GM19035 (cell line): Measurements from ENCODE around the gene PAX6.

Experiments used
- ATAC-seq: cut with Tn5 transposase; IDR thresholded peaks from one replicate; pipeline ENCODE4 v1.9.1; 2021; ENCODE audit not compliant: unreplicated experiment

PAX6 gene

DNA sequence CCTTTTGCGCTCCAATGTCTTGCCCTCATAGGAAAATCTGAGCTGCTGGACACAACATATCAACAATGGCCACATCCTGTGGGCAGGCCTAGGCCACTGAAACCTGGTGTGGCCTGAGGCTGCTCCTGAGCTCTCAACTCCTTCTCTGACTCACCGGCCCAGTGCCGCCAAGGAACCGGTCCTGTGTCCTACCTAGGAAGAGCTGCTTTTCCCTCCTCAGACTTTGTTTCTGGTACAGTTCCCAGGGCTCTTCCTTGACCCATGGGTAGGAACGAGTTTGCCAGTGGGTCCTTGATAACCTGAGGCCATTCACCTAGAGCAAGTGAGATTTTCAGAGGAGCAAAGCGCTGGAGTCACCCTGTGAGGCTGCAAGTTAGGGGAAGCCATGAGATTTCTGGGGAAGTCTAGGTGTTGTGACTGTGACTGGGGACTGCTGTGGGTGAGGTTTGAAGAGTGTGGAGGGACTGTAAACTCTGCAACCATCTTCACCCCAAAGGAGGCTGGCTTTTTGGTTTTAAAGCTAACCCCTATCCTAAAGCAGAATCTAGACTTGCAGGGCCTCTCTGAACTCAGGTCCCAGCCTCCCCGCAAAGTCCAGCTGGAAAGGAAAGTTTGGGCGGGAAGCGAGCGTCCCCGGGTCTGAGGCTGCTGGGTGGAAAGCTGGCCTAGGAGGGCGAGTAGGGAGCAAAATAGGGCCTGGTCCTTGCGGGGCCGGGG is 12.0 kb upstream of the PAX6 start:
- no peak for ATAC-seq

GRCh38 chr11:31822175-31822926 is 11.2 kb upstream of the PAX6 start:
- ATAC-seq, result no peak

- ATAC-seq, result no peak
Observed at GRCh38 chr11:31821766-31822165, 10.6 kb upstream of the PAX6 start.

DNA sequence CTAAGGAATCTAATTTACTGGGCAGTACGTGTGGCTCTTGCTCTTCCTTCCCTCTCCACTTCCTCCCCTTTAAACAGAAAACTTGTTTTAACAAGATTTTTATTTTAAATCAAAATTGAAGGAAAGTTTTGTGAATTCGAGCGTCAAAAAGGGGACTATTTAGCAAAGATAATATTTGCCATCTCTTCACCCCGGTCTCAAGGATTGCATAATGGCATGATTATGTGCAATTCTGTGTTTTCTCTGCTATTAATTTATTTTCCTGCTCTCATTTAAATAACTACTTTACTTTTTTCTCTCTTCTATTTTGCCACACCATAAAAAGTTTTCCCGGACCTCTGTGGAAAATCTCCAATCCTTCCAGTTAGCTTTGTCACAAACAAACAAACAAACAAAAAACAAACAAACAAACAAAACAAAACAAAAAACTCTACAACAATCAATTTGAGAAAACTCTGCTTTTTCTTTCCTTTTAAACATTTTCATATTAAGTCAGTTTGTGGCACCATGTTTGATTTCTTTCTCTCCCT is 10.2 kb upstream of the PAX6 start:
- no peak for ATAC-seq

GRCh38 chr11:31820438-31820818 is 9.3 kb upstream of the PAX6 start:
- no peak for ATAC-seq

DNA sequence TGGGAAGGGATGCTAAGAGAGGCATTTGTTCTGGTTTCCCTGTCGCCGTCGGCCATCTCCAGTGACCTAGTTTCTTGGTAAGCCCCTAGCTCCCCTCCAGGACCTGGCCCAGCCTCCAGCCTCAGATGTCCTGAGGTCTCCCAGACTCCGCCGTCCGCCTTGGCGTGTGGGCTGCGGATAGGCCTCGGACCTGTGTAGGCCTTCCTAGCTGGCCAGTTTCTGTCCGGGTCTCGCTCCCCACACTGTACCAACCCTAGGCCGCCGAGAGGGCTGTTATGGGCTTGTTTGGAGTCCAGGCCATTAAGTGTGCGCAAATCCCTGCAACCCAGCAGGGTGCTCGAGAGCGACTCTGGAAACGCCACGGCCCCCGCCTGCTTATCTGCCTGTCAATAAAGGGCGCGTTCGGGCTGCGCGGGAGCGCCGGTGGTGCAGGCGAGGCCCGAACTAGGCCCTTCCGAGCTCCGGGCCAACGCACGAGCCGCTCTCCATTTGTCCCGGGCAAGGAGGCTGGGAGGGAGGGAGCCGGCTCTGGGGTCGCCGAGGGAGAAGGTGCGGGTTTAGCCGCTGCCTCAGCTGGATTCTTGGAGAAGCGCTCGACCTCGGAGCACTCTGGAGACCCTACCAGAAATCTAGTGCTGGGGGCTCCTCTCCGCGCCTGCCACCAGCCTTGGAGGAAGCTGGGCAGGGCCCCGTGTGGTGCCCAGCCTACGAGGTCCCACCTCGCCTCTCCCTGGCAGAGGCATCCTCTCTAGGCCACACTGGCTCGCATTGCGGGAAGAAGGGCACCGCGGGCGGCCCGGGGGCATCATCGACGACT is 8.7 kb upstream of the PAX6 start:
- ATAC-seq, result no peak

DNA sequence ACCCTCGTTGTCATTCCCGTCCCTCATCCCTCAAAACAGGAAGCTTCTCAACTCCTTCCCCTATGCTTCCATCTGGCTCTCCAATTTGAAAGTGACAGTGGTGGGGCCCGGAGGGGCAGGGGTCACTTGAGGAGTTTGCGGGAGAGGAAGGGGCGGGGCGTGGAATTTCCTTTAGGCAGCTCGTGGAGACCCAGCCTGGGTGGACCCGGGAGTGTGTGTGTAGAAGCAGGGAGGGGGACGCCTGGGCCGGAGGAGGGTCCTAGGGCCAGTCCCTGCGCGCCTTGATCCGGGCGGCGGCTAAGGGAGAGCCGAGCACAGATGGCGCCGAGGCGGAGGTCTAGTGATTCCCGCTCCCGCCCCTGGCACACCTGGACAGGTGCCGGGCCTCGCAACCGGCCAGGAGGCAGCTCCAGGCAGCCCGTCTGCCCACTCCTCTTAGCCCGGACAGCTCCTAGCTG is 7.8 kb upstream of the PAX6 start:
- no peak for ATAC-seq

- no peak for ATAC-seq
Observed at GRCh38 chr11:31818425-31818755, 7.3 kb upstream of the PAX6 start.

- no peak for ATAC-seq
Observed at GRCh38 chr11:31817621-31818424, 6.7 kb upstream of the PAX6 start.

- no peak for ATAC-seq
Observed at GRCh38 chr11:31817054-31817620, 6.0 kb upstream of the PAX6 start.

- no peak for ATAC-seq
Observed at GRCh38 chr11:31816468-31817053, 5.4 kb upstream of the PAX6 start.

- no peak for ATAC-seq
Observed at GRCh38 chr11:31815711-31816467, 4.8 kb upstream of the PAX6 start.

DNA sequence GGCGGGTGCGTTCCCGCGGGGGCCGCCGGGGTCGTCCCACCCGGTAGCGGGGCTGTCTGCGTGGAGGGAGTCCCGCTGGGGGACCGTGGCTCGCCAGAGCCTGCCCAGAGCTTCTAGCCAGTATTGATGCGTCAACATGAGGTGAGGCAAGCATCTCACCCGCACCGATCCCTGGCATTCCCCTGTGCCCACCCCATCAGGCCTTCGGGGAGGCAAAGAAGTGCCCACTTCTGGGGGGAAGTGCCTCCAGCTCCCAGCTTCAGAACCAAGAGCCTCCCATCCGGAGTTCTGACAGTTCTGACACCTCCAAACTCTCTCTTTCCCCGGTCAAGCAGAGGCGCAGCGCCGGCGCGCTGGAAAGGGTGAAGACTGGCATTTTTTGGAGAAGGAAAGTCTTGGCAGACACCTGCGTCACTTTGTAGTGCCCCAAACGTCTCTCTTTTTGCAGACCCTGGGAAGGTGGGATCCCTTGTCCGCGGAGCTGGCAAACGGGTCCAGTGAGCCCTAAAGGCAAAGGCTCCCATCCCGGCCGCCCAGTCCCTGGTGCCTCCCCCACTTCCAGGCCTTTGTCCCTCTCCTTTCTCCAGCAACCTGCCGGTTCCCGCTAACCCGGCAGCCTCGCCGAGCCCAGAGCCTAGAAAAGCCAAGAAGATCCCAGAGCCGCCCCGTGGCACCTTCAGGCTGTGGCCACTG is 3.2 kb upstream of the PAX6 start:
- ATAC-seq, result no peak

DNA sequence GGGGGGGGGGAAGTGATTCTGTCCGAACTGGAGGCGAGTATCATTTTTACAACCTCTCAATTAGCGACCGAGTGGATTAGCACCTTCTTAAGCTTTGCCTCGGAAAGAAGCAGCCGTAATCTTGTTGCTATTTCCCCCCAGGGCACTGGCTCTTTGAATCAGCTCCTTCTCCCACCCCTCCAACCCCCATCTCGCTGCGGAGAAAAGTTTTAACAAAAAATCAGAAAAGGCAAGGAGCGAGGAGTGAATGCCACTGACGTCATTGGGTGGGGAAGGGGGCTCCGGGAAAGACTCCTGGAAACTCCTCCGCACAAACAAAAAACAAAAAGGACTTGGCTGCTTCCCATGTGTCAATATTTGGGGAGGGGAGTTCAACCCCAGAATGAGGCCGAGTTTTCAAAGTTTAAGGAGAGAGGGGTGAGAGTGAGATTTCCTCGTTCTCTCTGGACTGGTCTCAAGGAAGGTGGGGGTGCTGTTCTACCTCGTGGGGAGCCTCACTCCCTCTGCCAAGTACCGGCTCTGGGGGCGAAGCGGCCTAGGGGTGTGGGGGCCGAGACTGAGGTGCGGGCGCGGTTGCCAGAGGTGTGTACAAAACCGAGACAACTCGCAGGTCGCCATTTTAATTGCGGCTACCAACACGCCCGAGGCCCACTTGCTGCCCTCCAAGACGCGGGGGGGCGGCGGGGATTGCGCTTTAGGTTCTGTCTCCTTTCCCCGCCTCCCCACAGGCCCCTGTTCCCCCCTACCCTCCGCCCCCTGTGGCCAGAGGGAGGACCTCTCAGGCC is 2.5 kb upstream of the PAX6 start:
- ATAC-seq, result no peak

DNA sequence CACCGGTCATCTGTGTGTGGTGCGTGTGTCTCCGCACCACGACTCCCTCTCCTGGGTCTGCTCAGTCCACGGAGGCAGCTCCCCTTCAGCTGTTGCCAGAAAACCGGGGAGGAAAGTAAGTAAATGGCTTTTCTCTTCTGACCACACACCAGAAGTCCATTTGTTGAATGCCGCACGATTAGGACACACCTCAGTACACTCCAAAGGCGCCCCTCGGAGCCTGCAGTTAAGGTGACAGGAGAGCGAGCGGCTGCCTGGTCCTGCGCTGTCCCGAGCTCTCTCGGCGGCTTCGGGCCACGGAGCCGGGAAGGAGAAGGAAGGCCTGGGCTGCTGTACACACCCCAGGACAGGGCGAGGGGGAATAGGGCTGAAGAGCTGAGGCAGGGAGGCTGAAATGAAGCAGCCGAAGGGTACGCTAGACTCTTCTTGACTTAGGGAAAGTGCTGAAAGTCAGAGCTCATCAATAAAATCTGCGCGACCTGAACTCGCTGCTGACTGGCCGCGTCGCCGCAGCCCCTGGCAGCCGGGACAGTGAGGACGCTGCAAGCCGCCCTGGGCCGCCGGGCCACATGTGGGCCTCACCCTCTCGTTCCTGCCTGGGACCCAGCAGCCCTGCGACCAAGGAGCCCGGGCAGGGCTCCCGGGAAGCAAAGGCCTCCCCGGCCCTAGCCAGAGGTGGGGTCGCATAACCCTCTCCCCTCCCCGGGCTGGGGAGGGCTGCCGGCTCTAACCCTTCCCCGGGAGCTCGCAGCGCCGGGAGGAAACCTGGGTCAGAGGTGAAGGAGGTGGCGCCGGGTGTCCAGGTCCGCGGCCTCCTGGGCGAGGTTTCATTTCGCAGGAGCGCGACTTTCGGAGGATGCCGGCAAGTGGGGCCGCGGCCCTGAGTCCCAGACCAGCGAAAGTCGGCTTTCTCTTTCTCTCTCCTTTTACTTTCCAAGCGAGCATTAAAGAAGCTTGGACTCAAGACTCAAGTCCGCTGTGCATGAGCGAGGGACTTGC is 1.6 kb upstream of the PAX6 start:
- ATAC-seq, result no peak

DNA sequence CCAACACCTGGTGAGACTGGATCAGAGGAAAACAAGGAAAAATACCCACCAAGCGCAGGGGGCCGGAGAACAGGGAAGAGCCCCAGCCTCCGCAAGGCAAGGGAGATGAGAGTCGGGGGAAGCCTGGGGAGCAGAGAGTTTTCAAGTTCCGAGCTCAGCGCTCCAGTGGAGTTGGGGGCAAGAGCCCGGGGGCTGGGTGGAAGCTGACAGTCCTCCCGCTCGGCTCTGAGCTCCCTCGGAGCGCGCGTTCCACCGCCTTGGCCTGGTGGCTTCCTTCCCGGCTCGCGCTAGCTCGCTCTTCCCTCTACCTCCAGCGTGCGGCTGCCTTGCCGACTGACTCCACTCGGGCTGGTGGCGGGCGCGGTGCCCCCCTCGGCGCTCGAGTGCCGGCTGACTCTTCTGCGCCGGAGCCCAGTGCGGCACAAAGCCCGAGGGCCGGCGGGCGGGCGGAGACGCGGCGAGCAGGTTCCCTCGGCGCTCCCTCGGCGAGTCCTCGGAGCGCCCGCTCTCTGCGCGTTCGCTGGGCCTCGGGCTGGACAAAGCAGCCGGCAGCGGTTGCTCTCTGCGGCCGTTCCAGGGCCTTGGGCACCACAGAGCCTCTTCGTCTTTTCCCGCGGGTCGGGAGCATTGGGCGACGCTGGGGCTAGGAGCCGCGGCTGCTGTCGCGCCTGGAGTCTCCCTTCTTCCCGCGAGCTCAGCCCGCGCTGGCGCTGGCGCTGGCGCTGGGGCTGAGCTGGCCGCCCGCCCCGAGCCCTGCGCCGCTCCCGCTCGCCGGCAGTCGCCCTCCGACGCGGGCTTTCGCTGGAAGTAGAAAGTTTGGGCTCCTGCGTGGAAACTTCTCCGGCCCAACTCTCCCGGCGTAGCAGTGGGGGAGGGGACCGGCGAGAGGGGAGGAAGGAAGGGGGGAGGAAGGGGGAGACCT is 1.0 kb downstream of the PAX6 start:
- ATAC-seq, result no peak
